Fibroblast of lung (primary cell): ENCODE results near the gene PIM2. TPM values are rescaled to one million over a fixed set of nuclear protein-coding genes. Genes with fewer than 3 reads are reported as not detected.
A peak's percentile ranks its signal among the peaks of the same experiment; 100 is the strongest.

Experiments
- DNase-seq, 2 donors: peaks; one replicate each; pipeline versions ENCODE4 v3.0.0 to v3.0.0-alpha.2; 2010; ENCODE audit warnings: low read depth in 2 of 2
- H2AFZ ChIP-seq: 2 replicates; pipeline ENCODE4 v1.5.1; 2012; ENCODE audit warnings: low read length, control low read depth, inconsistent platforms
- H3K27ac ChIP-seq: 2 replicates; pipeline ENCODE4 v1.5.1; 2011; ENCODE audit warnings: low read length, control low read depth; ENCODE audit not compliant: insufficient read depth
- H3K27me3 ChIP-seq: 2 replicates; pipeline ENCODE4 v1.5.1; 2011; ENCODE audit warnings: mild to moderate bottlenecking, low read length; ENCODE audit not compliant: control insufficient read depth, insufficient read depth
- H3K36me3 ChIP-seq: 2 replicates; pipeline ENCODE4 v1.5.1; 2011; ENCODE audit warnings: low read length; ENCODE audit not compliant: control insufficient read depth, insufficient read depth
- H3K4me1 ChIP-seq: 2 replicates; pipeline ENCODE4 v1.5.1; 2011; ENCODE audit warnings: low read length; ENCODE audit not compliant: control insufficient read depth, insufficient read depth; ENCODE audit errors: extremely low read depth
- H3K4me2 ChIP-seq: 2 replicates; pipeline ENCODE4 v1.5.1; 2011; ENCODE audit warnings: low read length, control low read depth; ENCODE audit not compliant: insufficient read depth; ENCODE audit errors: extremely low read depth
- H3K4me3 ChIP-seq, 4 experiments: fragments of 200-600 bp in 1 of 4; sonication (generic) in 1 of 4; replicated peaks in 1 of 4; 2 replicates each; pipeline ENCODE4 v1.5.1; 2011 to 2016; ENCODE audit warnings: low read length in 4 of 4, low read depth in 3 of 4, mild to moderate bottlenecking in 3 of 4, control low read depth in 2 of 4, inconsistent platforms in 1 of 4, mixed read lengths in 1 of 4; ENCODE audit not compliant: insufficient read depth in 1 of 4; ENCODE audit errors: control extremely low read depth in 1 of 4
- H3K79me2 ChIP-seq: 2 replicates; pipeline ENCODE4 v1.5.1; 2012; ENCODE audit warnings: mild to moderate bottlenecking, low read length, inconsistent platforms; ENCODE audit not compliant: control insufficient read depth, insufficient read depth
- H3K9ac ChIP-seq: 2 replicates; pipeline ENCODE4 v1.5.1; 2011; ENCODE audit warnings: mild to moderate bottlenecking, low read length, control low read depth; ENCODE audit not compliant: insufficient read depth
- H3K9me3 ChIP-seq: 2 replicates; pipeline ENCODE4 v1.5.1; 2012; ENCODE audit warnings: low read depth, low read length; ENCODE audit not compliant: control insufficient read depth, insufficient read depth
- H4K20me1 ChIP-seq: 2 replicates; pipeline ENCODE4 v1.5.1; 2011; ENCODE audit warnings: low read length; ENCODE audit not compliant: control insufficient read depth, insufficient read depth; ENCODE audit errors: extremely low read depth
- EZH2 ChIP-seq: IDR thresholded peaks from 2 replicates; pipeline ENCODE4 v1.5.1; 2012; ENCODE audit warnings: low read length, control low read depth, mild to moderate bottlenecking; ENCODE audit errors: missing control alignments
- polyA plus RNA-seq, 2 donors: library from polyadenylated mRNA; depleted of rRNA in 1 of 2; stranded (reverse) in 1 of 2; unstranded in 1 of 2; fragments of >200 nt; gene quantifications; 2 replicates each; pipeline ENCODE4 v1.2.1, GENCODE V29; 2011 to 2012; ENCODE audit warnings: missing spikeins in 1 of 2
- total RNA-seq: library from RNA; depleted of rRNA; stranded (reverse); fragments of >200 nt; gene quantifications from 2 replicates; pipeline ENCODE4 v1.2.1, GENCODE V29; 2014
- TF ChIP-seq, protein P1 (sequence below), 2 donors: IDR thresholded peaks in 1 of 2; conservative IDR thresholded peaks in 1 of 2; 1 replicate in 1 of 2; 2 replicates in 1 of 2; pipeline ENCODE4 v1.5.1; 2011 to 2012; ENCODE audit warnings: low read length in 2 of 2, control low read depth in 1 of 2, inconsistent platforms in 1 of 2, low read depth in 1 of 2, mild to moderate bottlenecking in 1 of 2

PIM2 gene
- total and polyA plus RNA-seq, 2 donors (not counting 1 experiment from before 2014, with no cell fraction given): 3.1 to 3.7 TPM

DNA sequence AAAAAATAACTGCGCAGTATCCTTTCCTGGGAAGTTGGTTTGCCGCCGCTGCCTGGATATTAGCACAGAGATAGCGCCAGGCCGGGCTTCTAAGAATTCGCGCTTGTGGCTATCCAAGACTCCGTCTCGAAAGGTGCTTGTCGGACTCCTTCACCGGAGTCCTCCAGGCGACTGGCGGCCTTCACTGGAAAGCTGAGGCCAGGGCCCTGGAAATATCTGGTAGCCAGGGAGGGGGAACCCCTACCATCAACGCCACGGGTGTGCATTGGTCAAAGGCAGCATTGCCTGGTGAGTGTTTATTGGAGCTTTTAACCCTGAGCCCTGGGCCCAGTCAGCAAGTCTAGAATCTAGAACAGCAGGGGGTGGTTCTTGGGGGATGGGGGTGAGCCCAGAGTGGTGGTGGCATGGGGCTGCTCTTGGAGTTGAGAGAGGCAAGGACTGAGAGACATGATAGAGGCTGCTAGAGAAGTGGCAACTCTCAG lies 577 bp upstream of the PIM2 start:
- TF ChIP-seq, protein P1, sequence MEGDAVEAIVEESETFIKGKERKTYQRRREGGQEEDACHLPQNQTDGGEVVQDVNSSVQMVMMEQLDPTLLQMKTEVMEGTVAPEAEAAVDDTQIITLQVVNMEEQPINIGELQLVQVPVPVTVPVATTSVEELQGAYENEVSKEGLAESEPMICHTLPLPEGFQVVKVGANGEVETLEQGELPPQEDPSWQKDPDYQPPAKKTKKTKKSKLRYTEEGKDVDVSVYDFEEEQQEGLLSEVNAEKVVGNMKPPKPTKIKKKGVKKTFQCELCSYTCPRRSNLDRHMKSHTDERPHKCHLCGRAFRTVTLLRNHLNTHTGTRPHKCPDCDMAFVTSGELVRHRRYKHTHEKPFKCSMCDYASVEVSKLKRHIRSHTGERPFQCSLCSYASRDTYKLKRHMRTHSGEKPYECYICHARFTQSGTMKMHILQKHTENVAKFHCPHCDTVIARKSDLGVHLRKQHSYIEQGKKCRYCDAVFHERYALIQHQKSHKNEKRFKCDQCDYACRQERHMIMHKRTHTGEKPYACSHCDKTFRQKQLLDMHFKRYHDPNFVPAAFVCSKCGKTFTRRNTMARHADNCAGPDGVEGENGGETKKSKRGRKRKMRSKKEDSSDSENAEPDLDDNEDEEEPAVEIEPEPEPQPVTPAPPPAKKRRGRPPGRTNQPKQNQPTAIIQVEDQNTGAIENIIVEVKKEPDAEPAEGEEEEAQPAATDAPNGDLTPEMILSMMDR (conservative IDR thresholded peaks at IDR 0.05 in 1 of 2, IDR thresholded peaks at IDR 0.05 in 1 of 2; ENCODE audit: low read depth in 1 of 2, low read length in 2 of 2): no peak
- no peak for TF ChIP-seq EZH2
- peaks cover 6% of the 10 kb centered on the region for H3K79me2 ChIP-seq
- no peak overlapping the region for H2AFZ ChIP-seq
- DNase-seq: no peak
- H3K9me3 ChIP-seq: no peaks in the 10 kb centered on the region
- H3K4me3 ChIP-seq: peak overlapping the region in 3 of 4 experiments; percentile 9 to 58 (median 44)
- H4K20me1 ChIP-seq: no peaks in the 10 kb centered on the region
- H3K4me1 ChIP-seq: no peaks in the 10 kb centered on the region
- H3K4me2 ChIP-seq: peak overlapping the region; percentile 66
- no peaks in the 10 kb centered on the region for H3K27me3 ChIP-seq
- peak overlapping the region; percentile 4 for H3K9ac ChIP-seq
- H3K36me3 ChIP-seq: peaks cover 3% of the 10 kb centered on the region
- peak overlapping the region; percentile 44 for H3K27ac ChIP-seq

DNA sequence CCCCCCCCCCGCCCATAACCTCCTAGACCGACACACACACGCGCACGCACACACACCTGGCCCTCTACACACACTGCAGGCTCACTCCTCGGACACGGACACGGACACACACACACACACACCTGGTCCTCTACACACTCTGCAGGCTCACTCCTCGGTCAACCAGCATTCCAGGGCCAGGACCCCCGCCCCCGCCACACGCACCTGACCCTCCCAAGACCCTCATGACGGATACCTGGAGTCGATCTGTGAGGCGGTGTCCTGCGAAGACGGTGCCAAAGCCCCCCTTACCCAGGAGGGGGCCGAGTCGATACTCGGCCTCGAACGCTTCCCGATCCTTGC lies 552 bp downstream of the PIM2 start:
- no peaks in the 10 kb centered on the region for H3K27me3 ChIP-seq
- no peaks in the 10 kb centered on the region for H3K4me1 ChIP-seq
- H4K20me1 ChIP-seq: no peaks in the 10 kb centered on the region
- H3K4me2 ChIP-seq: no peak overlapping the region
- TF ChIP-seq EZH2: no peak
- TF ChIP-seq, protein P1 (conservative IDR thresholded peaks at IDR 0.05 in 1 of 2, IDR thresholded peaks at IDR 0.05 in 1 of 2; ENCODE audit: low read depth in 1 of 2, low read length in 2 of 2): no peak
- H3K79me2 ChIP-seq: peaks cover 6% of the 10 kb centered on the region
- no peaks in the 10 kb centered on the region for H3K9me3 ChIP-seq
- H3K27ac ChIP-seq: peak overlapping the region; percentile 58
- no peaks in the 10 kb centered on the region for H3K36me3 ChIP-seq
- H3K4me3 ChIP-seq: peak overlapping the region; percentile 36 to 58 (median 48)
- peak overlapping the region; percentile 62 for H3K9ac ChIP-seq
- DNase-seq: no peak
- no peak overlapping the region for H2AFZ ChIP-seq

DNA sequence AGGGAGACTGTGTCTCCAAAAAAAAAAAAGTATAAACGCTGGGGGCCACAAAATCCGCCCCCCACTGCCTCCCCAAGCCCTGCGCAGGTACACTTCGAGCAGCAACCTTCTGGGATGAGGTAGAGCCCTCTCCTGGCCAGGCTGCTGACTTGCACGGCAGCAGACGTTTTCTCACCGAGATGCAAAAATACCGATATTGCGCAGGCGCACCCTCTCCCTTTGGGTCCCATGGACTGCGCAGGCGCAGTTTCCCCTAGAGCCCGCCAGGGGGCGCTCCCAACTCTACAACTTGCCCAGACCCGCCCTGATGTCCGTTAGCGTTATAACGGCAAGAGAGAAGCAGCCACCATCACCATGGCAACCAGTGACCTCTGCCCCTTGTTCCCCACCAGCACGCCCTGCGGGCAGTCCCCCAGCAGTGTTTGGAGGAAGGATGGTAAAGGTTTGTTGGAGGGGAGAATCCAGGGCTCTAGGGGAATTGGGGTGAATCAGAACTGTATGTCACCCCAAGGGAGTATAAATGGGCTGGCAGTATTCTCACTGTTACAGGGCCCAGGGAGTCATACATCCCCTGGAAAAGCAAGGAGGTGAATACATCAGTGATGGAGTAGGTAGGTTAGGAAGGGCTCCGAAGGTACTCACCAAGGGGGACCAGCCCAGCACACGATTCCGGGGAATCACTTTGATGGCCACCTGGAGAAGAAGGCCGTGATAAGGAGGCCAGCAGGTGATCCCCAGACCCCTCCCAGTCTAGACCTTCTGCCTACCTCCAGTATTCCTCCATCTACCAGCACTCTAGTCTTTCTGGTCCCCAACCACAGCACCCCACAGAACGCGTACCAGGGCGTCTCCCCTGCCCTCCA lies 1.5 kb downstream of the PIM2 start:
- H3K27ac ChIP-seq: peak overlapping the region; percentile 43
- H3K4me1 ChIP-seq: no peaks in the 10 kb centered on the region
- H3K4me2 ChIP-seq: peak overlapping the region; percentile 76
- H2AFZ ChIP-seq: no peak overlapping the region
- no peaks in the 10 kb centered on the region for H3K27me3 ChIP-seq
- H3K79me2 ChIP-seq: peaks cover 6% of the 10 kb centered on the region
- no peaks in the 10 kb centered on the region for H4K20me1 ChIP-seq
- H3K9me3 ChIP-seq: no peaks in the 10 kb centered on the region
- H3K9ac ChIP-seq: no peak overlapping the region
- DNase-seq: peak; percentile 76 to 89
- peak overlapping the region in 2 of 4 experiments; percentile 43 to 58 for H3K4me3 ChIP-seq
- H3K36me3 ChIP-seq: no peaks in the 10 kb centered on the region
- no peak for TF ChIP-seq EZH2
- TF ChIP-seq, protein P1 (conservative IDR thresholded peaks at IDR 0.05 in 1 of 2, IDR thresholded peaks at IDR 0.05 in 1 of 2; ENCODE audit: low read depth in 1 of 2, low read length in 2 of 2): peak; percentile 65 to 78
